ENCODE data around the gene GRAMD4.

GRAMD4 gene

GRCh38 chr22:46657996-46658947, 38.1 kb downstream of the GRAMD4 start:
- DNase-seq = no peak

- no peak for DNase-seq
These were observed 39.0 kb downstream of the GRAMD4 start for GRCh38 chr22:46659059-46659790.

- no peak for DNase-seq
These were observed 39.6 kb downstream of the GRAMD4 start for GRCh38 chr22:46659791-46660186.

GRCh38 chr22:46660604-46661201, 40.5 kb downstream of the GRAMD4 start:
- no peak for DNase-seq

- no peak for DNase-seq
These were observed 41.1 kb downstream of the GRAMD4 start for GRCh38 chr22:46661221-46661851.

GRCh38 chr22:46662226-46662625, 42.0 kb downstream of the GRAMD4 start:
- no peak for DNase-seq

- DNase-seq = no peak
These were observed 42.8 kb downstream of the GRAMD4 start for GRCh38 chr22:46663001-46663400.

GRCh38 chr22:46663436-46664100, 43.4 kb downstream of the GRAMD4 start:
- DNase-seq = no peak

GRCh38 chr22:46664301-46664855, 44.2 kb downstream of the GRAMD4 start:
- no peak for DNase-seq

- DNase-seq = no peak
These were observed 45.0 kb downstream of the GRAMD4 start for GRCh38 chr22:46665151-46665695.

GRCh38 chr22:46665751-46666280, 45.6 kb downstream of the GRAMD4 start:
- DNase-seq = no peak

- no peak for DNase-seq
These were observed 46.5 kb downstream of the GRAMD4 start for GRCh38 chr22:46666577-46667244.

GRCh38 chr22:46667245-46667623, 47.0 kb downstream of the GRAMD4 start:
- DNase-seq = no peak

- no peak for DNase-seq
These were observed 47.9 kb downstream of the GRAMD4 start for GRCh38 chr22:46668116-46668515.

- DNase-seq = no peak
These were observed 49.0 kb downstream of the GRAMD4 start for GRCh38 chr22:46669201-46669600.

- no peak for DNase-seq
These were observed 51.7 kb downstream of the GRAMD4 start for GRCh38 chr22:46671824-46672432.

GRCh38 chr22:46672731-46673130, 52.5 kb downstream of the GRAMD4 start:
- no peak for DNase-seq

- DNase-seq = no peak
These were observed 53.0 kb downstream of the GRAMD4 start for GRCh38 chr22:46673205-46673604.

- DNase-seq = no peak
These were observed 53.6 kb downstream of the GRAMD4 start for GRCh38 chr22:46673662-46674236.

- DNase-seq = no peak
These were observed 54.2 kb downstream of the GRAMD4 start for GRCh38 chr22:46674367-46674781.
